ENCODE results near the gene RHOBTB3. TPM values are rescaled to one million over a fixed set of nuclear protein-coding genes. Genes with fewer than 3 reads are reported as not detected.
A peak's percentile ranks its signal among the peaks of the same experiment; 100 is the strongest.

Gene RHOBTB3
- total and polyA plus RNA-seq, 10 of the 15 experiments (the other 5 are each of a cell fraction or from before 2014, with no cell fraction given): 3.6 to 42.8 (median 8.4) TPM

DNA sequence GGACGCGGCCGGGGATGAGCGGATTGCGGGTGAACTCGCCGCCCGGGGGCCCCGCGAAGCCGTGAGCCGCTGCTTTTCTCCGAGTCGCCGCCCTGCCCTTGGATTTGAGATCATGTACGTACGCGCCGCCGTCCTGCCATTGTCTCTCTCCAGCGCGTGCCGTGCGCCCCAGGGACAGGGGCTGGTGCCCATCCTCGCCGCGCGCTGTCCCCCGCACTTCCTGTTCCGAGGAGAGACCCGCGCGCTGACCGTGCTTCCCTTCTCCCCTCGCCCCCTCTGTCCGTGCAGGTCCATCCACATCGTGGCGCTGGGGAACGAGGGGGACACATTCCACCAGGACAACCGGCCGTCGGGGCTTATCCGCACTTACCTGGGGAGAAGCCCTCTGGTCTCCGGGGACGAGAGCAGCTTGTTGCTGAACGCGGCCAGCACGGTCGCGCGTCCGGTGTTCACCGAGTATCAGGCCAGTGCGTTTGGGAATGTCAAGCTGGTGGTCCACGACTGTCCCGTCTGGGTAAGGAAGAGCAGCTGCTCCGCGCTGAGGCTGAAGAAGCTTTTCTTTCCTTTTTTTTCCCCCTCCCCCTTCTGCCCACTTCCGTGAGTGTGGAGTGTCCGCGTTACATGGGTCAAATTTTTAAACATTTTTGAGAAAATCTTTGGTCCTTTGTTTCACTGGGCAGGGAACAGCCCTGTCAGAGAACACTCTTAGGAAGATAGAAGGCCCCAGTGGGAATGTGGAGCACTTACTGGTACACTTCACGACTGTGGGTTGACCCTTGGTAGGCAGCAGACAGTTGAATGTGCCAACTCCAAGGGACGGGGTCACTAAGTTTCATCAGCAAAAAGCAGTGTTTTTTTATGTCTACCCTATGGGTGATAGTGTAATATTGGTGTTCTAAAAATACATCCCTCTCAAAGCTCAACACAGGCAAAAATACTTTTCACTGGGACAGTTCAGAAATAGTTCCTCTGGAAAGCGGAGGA, 727 bp downstream of the RHOBTB3 start:
- peak overlapping the region; percentile 78 for H3K4me3 ChIP-seq
- no TSS peak for BruUV-seq (replicated peaks)
- peak overlapping the region; percentile 70 for H3K27ac ChIP-seq (ENCODE audit: control insufficient read depth, insufficient read depth)
- H3K79me2 ChIP-seq (ENCODE audit: control insufficient read depth, insufficient read depth, low read length): peaks cover 39% of the 10 kb centered on the region
- no peaks in the 10 kb centered on the region for H4K20me1 ChIP-seq (ENCODE audit: control insufficient read depth, insufficient read depth)
- H3K36me3 ChIP-seq (ENCODE audit: control insufficient read depth in 2 of 2, insufficient read depth in 2 of 2, low read length in 1 of 2): no peaks in the 10 kb centered on the region
- 2% methylated on average over 64 of the region's 64 CpGs for WGBS (ENCODE audit: insufficient coverage, insufficient replicate concordance, low lambda C conversion rate, missing lambda C conversion rate)
- in situ Hi-C loops (cut with MboI) (no loop called here), intact Hi-C loops (cut with micrococcal nuclease; ENCODE audit: unreplicated experiment) (loop anchor here (1.0 to 10.0 kb wide), 4 partner anchors 68 to 177 kb away; partner anchors contain the start of genes ARSK, GLRX and SKIC3)
- SMC1A ChIA-PET (ENCODE audit: uncharacterized antibody, unreplicated experiment): interaction anchor here (0.7 to 6.6 kb wide), 21 partner anchors 9 to 108 kb away, joined by 3 to 46 read pairs (median 5); partner anchors contain the start of genes GLRX and RFESD
- ATAC-seq (peak; percentile 40), DNase-seq (ENCODE audit: low read depth, low spot score) (no peak), FAIRE-seq (peak; percentile 7)
- no peaks in the 10 kb centered on the region for H3K9me3 ChIP-seq (replicated peaks; ENCODE audit: control insufficient read depth, insufficient read depth, low read length)
- RAD21 ChIA-PET (ENCODE audit: unreplicated experiment): interaction anchor here (0.6 to 5.1 kb wide), 19 partner anchors 9 to 230 kb away, joined by 3 to 25 read pairs (median 6); partner anchors contain the start of genes GLRX and RFESD
- H3K27me3 ChIP-seq (replicated peaks in 1 of 2; ENCODE audit: control insufficient read depth in 2 of 2, insufficient read depth in 2 of 2, low read length in 1 of 2): no peaks in the 10 kb centered on the region
- peak overlapping the region; percentile 87 for H3K9ac ChIP-seq (ENCODE audit: control insufficient read depth, insufficient read depth, low read length)
- H3K4me2 ChIP-seq (ENCODE audit: control insufficient read depth, insufficient read depth): peak overlapping the region; percentile 86
- peak overlapping the region; percentile 89 for H2AFZ ChIP-seq (ENCODE audit: control insufficient read depth, low read depth, low read length)
- CTCF ChIA-PET: interaction anchor here (0.7 to 5.2 kb wide), 13 partner anchors 8 to 109 kb away, joined by 3 to 22 read pairs (median 4); partner anchors contain the start of gene RFESD
- H3K4me1 ChIP-seq (ENCODE audit: control insufficient read depth, insufficient read depth, low read length): peaks cover 19% of the 10 kb centered on the region
- POLR2A ChIA-PET: interaction anchor here (0.6 to 2.8 kb wide), 10 partner anchors 9 to 242 kb away, joined by 3 to 10 read pairs (median 4); no protein-coding TSS in a partner anchor
- TF ChIP-seq, protein P1, sequence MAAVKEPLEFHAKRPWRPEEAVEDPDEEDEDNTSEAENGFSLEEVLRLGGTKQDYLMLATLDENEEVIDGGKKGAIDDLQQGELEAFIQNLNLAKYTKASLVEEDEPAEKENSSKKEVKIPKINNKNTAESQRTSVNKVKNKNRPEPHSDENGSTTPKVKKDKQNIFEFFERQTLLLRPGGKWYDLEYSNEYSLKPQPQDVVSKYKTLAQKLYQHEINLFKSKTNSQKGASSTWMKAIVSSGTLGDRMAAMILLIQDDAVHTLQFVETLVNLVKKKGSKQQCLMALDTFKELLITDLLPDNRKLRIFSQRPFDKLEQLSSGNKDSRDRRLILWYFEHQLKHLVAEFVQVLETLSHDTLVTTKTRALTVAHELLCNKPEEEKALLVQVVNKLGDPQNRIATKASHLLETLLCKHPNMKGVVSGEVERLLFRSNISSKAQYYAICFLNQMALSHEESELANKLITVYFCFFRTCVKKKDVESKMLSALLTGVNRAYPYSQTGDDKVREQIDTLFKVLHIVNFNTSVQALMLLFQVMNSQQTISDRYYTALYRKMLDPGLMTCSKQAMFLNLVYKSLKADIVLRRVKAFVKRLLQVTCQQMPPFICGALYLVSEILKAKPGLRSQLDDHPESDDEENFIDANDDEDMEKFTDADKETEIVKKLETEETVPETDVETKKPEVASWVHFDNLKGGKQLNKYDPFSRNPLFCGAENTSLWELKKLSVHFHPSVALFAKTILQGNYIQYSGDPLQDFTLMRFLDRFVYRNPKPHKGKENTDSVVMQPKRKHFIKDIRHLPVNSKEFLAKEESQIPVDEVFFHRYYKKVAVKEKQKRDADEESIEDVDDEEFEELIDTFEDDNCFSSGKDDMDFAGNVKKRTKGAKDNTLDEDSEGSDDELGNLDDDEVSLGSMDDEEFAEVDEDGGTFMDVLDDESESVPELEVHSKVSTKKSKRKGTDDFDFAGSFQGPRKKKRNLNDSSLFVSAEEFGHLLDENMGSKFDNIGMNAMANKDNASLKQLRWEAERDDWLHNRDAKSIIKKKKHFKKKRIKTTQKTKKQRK (IDR thresholded peaks at IDR 0.05; ENCODE audit: low read depth, low read length): no peak
- TF ChIP-seq TBL1XR1 (IDR thresholded peaks at IDR 0.05; ENCODE audit: low read depth, low read length) (no peak), NBN (IDR thresholded peaks at IDR 0.05) (peak; percentile 37; the same call in 1 of the 2 replicates), MYB (IDR thresholded peaks at IDR 0.05; ENCODE audit: borderline replicate concordance, low read depth, low read length) (no peak), HDAC2 (IDR thresholded peaks at IDR 0.05) (no peak), TAF1 (IDR thresholded peaks at IDR 0.05; ENCODE audit: borderline replicate concordance, low read depth, low read length) (no peak), IKZF2 (IDR thresholded peaks at IDR 0.05) (peak; percentile 37 to 48; a peak in 3 of 4 replicates), PML (IDR thresholded peaks at IDR 0.05; ENCODE audit: low read length) (no peak), POLR2A (IDR thresholded peaks at IDR 0.05; ENCODE audit: low read depth, low read length) (peak; percentile 24; the same call in 1 of the 2 replicates), SPI1 (IDR thresholded peaks at IDR 0.05; ENCODE audit: borderline replicate concordance, insufficient read depth, low read depth, low read length) (peak; percentile 52; the same call in 1 of the 2 replicates), SREBF1 (IDR thresholded peaks at IDR 0.05; ENCODE audit: low read length) (no peak), MXI1 (IDR thresholded peaks at IDR 0.05; ENCODE audit: low read depth, low read length) (0 out of 2 replicates have a peak, but pooled peaks have one; percentile 34), CBX3 (IDR thresholded peaks at IDR 0.05; ENCODE audit: borderline replicate concordance, low read depth) (no peak), BHLHE40 (IDR thresholded peaks at IDR 0.05; ENCODE audit: borderline replicate concordance in 1 of 2, low read depth in 2 of 2, low read length in 1 of 2) (peak in 1 of 2 experiments; percentile 2; a peak in 2 of 4 replicates), SUZ12 (IDR thresholded peaks at IDR 0.05; ENCODE audit: unreplicated experiment) (no peak), ASH2L (IDR thresholded peaks at IDR 0.05; ENCODE audit: borderline replicate concordance, low read depth) (no peak), HDAC6 (IDR thresholded peaks at IDR 0.05; ENCODE audit: unreplicated experiment) (peak; percentile 98), MTA2 (IDR thresholded peaks at IDR 0.05; ENCODE audit: low read depth) (peak; percentile 31)
- TF ChIP-seq, protein P2, sequence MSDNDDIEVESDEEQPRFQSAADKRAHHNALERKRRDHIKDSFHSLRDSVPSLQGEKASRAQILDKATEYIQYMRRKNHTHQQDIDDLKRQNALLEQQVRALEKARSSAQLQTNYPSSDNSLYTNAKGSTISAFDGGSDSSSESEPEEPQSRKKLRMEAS (IDR thresholded peaks at IDR 0.05; ENCODE audit: low read depth, low read length): 0 out of 2 replicates have a peak, but pooled peaks have one; percentile 20
